Measurements from ENCODE around the gene KCNJ15.

Gene KCNJ15

DNA sequence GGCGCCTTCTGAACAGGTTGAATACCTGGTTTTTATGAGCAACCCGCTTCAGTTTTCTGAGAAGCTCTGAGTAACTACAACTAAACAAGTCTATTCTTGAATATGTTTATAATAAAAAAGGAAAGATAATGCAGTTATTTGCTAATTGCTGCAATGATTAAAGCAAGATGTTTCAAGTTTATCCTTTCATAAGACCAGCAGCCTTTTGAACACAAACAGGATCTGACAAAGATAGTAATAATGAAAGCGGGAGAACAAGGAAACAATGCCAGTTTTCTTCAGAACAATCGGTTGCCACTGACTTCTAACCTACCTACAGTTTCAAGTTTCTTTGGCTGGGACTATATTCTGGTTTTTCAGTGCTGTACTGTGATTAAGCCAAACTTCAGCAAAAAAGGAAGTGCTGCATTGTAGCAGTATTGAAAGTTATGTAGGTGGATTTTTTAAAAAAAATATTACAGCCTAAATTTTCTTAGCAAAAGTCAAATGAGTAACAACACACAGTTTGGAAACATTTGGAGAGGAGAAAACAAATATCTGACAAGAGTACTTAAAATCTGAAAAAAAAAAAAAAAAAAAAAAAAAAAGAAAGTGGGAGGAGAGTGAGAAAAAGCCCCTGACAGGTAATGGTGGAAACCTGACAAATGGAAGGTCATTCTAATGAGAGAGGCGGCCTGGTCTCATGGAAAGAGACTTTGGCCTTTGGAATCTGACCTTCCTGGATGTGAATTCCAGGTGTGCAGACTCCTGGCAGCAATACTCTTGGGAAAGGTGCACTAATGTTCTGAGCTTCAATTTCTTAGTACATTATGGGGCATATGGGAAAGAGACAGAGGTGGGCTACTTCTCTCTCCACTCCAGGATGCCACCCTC is 11.4 kb downstream of the KCNJ15 start:
- DNase-seq (ENCODE audit: low read depth in 2 of 3, low spot score in 2 of 3), result no peak

DNA sequence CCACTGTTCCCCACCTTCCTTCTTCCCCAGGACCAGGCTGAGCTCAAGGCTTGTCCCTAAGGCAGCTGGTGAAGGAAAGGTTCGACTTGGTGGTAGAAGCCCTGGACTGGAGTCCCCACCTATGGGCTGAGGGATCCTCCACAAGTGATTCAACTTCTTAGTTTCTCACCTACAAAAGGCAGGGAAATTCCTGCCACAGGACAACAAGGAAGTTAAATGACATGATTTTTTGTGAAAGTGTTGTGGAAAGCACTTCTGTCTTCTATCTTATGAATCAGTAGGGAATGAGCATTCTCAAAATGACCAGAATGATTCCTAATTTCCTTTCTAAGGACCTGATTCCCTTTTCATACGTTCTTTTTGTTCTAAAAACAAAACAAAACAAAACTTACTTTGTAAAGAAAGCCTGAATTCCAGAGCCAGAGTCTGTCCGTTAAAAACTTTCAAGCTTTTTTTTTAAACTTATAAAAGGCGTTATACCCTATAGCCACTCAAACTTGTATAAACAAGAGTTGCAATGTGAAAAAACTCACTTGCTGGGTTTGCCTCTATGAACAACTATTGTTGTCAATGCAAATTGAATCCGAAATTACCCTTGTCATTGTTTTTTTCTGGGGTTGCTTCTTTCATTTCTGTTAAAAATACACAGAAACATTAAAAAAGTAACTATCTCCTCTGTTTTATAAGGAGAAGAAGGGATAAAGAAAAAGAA is 12.2 kb downstream of the KCNJ15 start:
- no peak for DNase-seq (ENCODE audit: low read depth in 2 of 3, low spot score in 2 of 3)

DNA sequence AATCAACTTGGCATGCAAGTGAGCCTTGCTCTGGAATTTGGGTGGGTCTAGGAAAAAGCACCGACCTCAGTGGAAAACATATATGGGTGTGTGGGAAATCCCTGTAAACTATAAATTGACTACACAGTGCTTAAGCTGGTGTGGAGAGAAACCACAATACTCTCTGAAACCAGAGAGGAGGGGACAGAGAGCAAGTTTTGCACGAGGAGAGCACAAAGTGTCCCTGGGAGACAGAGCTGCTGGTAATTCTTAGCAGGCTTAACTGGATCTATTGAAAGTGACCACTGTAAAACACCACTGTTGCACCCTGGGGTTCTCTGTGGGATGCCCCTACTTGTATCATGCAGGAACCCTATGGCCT is 12.8 kb downstream of the KCNJ15 start:
- no peak for DNase-seq (ENCODE audit: low read depth in 2 of 3, low spot score in 2 of 3)

DNA sequence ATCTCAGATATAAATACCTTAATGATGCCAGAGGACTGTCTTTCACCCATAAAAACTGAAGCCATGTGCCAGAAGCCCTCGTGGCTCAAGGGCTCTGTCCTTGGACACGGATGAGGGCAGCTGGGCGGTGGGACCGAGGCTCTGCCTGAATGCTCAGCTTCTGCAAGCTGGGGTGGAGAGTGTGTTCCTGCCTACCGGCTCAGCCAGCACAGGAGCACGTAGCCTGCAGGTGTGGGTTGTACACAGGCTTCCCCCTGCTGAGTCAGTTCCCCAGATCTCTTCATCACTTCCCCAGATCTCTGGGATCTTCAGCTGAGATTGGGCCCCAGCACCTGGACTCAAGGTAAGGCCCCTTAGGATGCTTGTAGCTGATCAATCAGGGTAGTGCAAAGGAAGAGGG is 15.4 kb downstream of the KCNJ15 start:
- DNase-seq (ENCODE audit: low read depth in 2 of 3, low spot score in 2 of 3), result no peak

DNA sequence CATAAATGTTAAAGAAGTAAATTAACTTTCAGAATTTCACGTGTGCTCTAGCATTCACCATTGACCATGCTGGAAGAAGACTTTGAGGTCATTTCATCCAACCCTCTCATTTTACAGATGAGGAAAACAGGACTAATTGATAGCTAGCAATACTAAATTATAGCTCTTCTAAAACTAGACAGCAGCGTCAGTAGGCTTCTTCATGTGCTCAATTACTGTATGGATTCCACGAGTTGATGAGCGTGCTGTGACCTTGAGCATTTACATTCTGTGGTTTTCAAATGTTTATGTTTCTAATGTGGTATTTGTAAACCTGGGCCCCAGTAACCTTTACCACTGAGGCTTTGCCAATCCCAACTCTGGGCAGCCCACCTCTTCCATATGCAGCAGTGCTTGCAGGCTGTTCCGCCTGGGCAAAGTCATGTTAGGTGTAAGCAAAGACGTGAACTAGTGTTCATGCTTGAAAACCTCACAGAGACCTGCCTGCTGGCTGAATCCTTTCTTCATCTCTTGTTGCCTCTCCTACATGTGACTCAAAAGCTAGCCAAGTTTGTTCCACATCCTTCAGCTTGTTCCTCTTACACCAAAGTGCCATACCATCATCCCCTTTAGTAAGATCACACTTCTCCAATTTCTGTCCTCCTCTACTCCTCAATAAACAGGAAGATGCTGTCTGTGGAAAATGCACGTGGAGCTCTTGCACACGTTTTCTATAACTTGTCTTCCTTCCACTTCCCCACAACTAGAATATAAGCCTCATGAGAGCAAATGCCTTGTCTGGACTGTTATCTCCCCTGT is 17.2 kb downstream of the KCNJ15 start:
- no peak for DNase-seq (ENCODE audit: low read depth in 2 of 3, low spot score in 2 of 3)

DNA sequence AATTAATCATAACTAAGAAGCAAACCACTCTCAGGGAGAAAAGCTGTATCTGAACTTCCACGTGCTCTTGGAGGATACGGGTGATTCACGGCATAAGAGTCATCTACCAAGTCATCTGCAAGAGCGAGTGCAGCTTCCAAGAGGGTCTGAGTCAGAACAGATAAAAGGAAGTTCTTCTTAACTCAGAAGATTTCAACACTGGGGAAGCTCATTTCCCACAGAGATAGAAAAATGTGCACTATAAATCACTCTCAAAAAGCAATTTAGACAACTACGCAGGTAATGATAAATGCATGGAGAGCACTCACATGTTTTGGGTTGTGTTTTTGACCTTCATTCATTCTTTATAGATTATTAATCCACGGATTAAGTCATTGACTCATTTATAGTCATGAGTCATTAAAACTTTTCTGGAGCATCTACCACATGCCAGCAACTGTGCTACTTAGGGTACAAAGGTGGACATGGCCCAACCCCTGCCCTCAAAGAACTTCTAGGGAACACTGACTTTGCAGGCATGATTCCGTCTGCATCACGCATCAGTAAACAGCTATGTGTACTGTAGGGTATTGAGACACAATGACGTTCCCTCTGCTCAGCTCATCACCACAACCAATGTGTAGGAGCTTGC is 20.8 kb downstream of the KCNJ15 start:
- DNase-seq (ENCODE audit: low read depth in 2 of 3, low spot score in 2 of 3), result no peak

DNA sequence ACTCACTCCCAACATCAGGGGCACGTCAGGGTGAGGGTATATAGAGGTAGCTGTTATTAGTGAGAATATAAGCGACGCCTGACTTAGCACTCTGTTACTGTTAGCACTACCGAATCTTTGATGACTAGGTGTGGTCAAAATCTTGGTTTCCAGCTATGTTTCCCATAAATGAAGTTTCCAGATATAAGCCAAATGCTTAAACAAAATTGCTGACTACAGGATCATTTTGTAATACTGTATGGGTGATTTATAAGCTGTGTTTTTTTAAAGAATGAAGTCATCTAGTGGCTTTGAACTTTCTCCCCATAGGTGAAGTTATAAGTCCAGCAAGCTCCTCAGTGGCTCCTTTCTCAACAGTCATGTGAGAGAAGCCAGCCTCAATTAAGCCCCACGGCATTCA is 23.7 kb downstream of the KCNJ15 start:
- DNase-seq (ENCODE audit: low read depth in 2 of 3, low spot score in 2 of 3), result no peak

DNA sequence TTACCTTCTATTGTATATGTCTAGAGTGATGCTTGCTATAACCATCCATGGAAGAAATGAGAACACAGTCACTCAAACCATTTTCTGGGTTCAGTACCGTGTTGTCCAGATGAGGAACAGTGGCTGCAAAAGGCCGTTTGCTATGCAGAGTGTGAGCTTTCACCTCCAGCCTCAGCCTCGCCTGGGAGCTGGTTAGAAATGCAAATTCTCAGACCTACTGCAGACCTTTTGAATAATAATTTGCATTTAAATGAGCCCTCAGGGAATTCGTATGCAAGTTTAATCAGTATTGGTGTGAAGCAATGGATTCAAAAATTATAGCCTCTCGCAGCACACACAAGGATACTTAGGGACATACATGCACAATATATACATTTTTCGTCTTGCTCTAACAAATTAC is 24.1 kb downstream of the KCNJ15 start:
- no peak for DNase-seq (ENCODE audit: low read depth in 2 of 3, low spot score in 2 of 3)

DNA sequence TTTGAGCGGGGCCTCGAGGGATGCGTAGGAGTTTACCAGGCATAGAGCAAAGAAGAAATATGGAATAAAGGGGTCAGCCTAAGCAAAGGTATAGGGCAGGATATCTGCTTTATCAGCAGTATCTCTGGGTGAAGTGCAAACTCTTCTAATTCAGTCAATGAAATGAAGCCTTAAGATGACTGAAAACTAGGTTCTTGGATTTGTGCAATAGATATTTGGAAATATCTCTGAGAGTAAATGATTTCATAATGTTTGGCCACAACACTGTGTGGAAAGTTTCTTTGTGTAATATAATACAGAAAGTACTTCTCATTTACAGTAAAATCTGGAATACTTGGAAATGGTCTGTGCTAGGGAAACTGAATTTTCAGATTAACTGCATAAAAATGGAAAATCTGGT is 26.1 kb downstream of the KCNJ15 start:
- DNase-seq (ENCODE audit: low read depth in 2 of 3, low spot score in 2 of 3), result no peak

DNA sequence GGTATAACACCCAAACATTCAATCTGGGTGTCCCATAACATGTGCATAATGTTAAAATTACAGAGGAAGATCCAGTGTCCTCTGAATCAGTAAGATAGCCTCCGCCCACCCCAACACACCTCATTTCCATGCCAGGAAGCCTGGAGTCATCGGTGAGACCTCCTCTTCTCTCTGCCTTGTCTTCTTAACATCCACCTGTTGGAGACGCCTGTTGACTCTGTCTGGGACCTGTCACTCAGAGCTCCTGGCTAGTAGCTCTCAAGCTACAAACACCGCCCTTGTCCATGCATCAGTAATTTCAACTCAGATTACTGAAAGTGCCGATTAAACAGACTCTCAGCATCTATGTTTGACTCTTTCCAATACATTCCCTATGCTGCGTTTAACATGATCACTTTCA is 27.4 kb downstream of the KCNJ15 start:
- no peak for DNase-seq (ENCODE audit: low read depth in 2 of 3, low spot score in 2 of 3)

DNA sequence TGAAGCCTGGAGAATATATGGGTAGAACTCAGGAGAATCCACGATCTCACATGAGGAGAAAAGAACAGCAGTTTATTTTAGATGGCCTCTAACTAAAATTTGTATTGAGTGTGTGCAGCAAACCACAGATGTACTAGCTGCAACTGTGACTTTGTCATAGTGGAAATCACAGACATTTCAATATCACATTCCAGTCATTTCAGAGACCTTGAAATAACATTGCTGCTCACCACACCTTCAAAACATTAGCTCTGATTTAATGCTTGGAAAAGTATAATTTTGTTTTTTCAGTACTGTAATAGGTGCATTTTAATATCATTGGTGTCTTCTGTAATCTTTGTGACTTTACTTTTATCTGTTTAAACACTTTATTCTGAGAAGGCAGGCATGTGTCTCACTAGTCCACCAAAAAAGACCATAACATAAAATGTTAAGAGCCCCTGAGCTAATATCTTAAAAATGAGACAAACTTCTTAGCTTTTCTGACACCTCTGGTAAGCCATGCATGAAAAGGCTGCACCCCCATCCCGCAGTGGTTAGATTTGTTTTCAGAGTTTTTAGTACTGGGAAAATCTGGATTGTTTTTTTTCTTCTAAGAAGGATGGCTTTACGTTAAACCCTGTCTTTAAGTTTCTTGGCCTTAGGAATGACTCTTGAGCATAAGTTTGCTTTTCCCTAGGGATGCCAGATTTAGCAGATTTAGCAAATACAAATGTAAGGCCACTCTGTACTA is 30.1 kb downstream of the KCNJ15 start:
- DNase-seq (ENCODE audit: low read depth in 2 of 3, low spot score in 2 of 3), result no peak

DNA sequence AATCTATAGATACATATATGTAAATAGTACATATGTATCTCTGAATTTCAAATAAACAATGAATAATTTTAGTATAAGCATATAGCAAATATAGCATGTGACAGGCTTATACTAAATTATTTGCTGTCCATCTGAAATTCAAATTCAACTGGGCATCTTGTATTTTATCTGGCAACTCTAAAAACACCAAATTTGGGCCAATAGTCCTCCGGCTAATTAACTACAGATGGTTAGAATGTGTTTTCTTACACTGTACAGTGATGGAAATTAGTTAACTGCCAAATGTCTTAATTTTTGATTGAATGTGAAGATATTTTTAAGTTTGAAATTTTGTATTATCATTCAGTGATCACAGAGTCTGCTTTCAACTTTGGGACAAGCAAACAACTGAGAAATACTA is 30.7 kb downstream of the KCNJ15 start:
- DNase-seq (ENCODE audit: low read depth in 2 of 3, low spot score in 2 of 3), result no peak

DNA sequence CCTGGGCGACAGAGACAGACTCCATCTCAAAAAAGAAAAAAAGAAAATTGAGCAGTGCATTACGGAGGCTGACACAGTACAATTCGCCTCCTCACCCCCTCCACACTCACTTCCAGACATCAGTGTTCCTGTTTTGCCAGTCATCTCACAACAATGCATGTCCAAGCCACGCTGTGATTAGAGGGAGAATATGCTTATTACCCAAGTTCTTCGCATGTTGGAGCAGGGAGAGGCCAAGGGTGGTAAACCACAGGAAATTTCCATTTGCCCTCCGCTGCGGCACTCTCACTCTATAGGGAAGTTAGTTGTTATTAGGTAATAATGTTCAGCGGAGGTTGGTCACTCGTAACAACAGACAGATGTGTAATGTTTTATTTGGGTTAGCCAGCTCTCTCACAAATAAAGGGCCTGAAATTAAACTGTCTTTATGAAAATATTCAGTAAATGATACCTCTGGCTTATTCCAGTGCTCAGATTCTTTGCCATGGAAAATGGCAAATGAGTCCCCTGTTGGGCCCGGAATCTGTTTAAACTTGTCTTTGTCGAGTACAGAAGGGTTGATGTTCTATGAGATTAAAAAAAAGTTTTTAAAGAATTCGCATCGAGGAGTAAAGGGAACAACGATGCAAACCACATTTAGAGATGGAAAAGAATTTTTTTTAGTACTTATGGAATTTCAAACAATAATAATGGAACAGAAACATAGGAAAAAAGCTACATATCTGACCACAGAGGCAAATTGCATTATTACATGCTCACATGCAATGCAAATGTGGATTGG is 33.1 kb downstream of the KCNJ15 start:
- no peak for DNase-seq (ENCODE audit: low read depth in 2 of 3, low spot score in 2 of 3)

DNA sequence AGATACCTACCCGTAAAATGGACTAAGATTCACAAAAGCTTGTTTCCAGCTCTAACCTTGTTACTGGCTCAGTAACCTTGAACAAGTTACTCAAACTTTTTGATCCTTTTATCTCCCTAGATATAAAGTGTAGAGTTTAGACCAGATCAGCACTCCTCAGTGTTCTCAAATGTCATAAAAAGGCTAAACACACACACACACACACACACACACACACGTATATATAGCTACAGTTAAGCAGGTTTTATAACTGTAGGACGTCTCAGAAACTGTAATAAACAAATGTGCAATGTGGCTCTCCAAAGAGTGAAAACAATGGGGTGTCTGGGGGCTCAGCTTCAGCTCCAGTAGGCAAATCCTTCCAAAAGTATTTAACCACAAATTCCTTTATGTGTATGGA is 34.0 kb downstream of the KCNJ15 start:
- no peak for DNase-seq (ENCODE audit: low read depth in 2 of 3, low spot score in 2 of 3)

DNA sequence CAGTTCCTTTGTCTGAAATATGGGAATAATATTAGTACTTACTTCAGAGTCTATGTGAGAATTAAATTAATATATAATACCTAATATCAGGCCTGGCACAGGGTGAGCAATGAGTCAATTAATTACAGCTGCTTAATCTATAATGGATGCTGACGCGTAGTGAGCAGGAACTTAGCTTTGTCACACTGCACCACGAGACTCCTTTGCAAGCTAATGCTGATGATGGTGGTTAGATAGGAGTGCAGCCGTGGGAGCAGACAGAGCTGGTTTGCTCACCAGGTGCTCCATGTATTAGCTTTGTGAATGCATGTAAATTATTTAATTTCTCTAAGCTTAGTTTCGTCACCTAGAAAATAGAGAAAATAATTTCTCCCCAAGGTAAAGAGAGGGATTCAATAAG is 35.1 kb downstream of the KCNJ15 start:
- DNase-seq (ENCODE audit: low read depth in 2 of 3, low spot score in 2 of 3), result no peak

DNA sequence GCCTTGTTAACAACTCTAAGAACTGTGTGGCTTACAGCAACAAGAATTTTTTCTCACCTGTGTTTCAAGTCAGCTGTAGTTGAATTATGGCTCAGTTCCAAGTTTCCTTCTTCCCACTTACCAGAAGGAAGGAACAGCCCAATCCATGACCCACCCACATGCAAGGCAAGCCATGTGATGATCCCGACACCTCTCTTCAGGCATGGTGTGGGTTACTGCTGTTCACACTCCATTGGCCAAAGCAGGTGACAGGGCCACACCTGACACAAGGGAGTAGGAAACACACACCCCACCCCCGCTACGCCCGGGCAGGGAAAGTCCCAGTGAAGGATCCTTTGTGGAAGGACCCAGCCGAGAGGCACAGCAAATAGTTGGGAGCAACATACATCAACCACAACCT is 36.3 kb downstream of the KCNJ15 start:
- no peak for DNase-seq (ENCODE audit: low read depth in 2 of 3, low spot score in 2 of 3)

DNA sequence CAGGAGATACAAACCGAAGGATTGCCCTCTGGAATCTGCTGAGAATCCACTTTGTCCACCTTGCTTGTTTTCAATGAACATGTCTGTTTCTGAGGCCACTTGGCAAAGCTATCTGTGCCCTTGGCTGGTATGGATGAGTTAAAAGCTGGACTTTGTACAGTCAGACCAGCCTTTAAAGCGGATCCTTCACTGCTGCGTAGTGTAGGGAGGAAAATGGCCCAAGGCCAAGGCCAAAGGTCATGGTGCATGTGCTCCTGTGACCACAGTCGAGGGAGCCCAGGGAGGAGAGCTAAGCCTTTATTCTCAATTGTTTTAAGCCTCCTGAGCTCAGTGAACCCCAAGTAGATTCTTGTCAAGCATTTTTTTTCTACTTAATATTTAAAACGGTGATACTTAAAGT is 37.0 kb downstream of the KCNJ15 start:
- DNase-seq (ENCODE audit: low read depth in 2 of 3, low spot score in 2 of 3), result no peak

DNA sequence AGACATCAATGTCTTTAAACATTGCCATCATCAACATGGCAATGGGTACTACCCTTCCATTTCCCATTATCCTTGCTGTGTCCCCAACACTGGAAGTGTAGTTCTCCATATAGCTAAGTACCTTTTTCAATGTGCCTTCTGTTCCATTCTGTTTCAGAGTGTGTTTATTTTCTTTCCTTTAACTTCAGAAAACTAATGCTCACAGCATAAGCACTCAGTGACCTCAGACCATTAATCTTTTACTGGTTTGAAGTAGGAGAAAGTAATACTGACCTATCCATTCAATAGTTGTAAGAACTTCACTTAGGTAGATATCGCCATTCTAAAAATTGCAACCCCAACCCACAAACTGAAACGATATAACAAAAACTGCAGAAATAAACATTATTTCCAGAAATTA is 37.8 kb downstream of the KCNJ15 start:
- DNase-seq (ENCODE audit: low read depth in 2 of 3, low spot score in 2 of 3), result no peak

DNA sequence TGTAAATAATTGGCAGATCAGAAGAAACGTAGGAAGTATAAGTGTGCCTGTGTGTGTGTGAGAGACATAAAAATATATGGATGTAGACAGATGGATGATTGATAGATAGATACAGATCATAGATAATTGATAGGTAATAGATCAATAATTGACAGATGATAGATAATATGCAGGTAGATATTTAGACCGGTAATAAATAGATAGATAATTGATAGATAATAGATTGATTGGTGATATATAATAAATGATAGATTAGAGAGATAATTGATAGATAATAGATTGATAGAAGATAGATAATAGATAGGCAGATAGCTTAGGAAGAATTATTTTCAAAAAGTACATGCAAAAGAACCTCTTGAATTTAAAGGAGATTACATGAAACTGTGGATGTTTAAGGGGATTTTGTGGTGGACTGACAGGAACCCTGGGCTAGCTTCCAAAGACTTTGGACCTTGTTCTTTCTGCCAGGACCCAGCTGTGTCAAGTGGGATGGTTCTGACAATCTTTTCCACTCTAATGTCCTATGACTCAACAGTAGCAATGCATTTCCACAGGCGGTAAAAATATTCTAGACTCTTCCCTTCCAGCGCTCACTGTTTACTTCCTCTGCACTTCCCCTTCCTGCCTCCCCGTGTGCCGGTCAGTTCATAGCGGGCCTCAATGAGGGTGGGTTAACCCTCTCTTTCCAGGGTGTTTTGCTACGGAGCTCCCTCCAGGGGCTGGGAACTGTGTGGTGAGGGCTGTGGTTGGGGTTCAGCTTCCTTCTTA is 39.4 kb downstream of the KCNJ15 start:
- no peak for DNase-seq (ENCODE audit: low read depth in 2 of 3, low spot score in 2 of 3)
